ENCODE data around the gene EIF2AK2.

GRCh38 chr2:37154785-37155184 lies 2.0 kb downstream of the EIF2AK2 start:
- TF ChIP-seq, protein P1, sequence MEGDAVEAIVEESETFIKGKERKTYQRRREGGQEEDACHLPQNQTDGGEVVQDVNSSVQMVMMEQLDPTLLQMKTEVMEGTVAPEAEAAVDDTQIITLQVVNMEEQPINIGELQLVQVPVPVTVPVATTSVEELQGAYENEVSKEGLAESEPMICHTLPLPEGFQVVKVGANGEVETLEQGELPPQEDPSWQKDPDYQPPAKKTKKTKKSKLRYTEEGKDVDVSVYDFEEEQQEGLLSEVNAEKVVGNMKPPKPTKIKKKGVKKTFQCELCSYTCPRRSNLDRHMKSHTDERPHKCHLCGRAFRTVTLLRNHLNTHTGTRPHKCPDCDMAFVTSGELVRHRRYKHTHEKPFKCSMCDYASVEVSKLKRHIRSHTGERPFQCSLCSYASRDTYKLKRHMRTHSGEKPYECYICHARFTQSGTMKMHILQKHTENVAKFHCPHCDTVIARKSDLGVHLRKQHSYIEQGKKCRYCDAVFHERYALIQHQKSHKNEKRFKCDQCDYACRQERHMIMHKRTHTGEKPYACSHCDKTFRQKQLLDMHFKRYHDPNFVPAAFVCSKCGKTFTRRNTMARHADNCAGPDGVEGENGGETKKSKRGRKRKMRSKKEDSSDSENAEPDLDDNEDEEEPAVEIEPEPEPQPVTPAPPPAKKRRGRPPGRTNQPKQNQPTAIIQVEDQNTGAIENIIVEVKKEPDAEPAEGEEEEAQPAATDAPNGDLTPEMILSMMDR (IDR thresholded peaks at IDR 0.05), result no peak
- no peak for TF ChIP-seq POLR2AphosphoS5 (IDR thresholded peaks at IDR 0.05)
